HG03103 (cell line): ENCODE results near the gene CCDC68.
A peak's percentile ranks its signal among the peaks of the same experiment; 100 is the strongest.

Experiments
- ATAC-seq: cut with Tn5 transposase; IDR thresholded peaks from one replicate; pipeline ENCODE4 v1.9.1; 2021; ENCODE audit warnings: low read depth; ENCODE audit not compliant: unreplicated experiment

Gene CCDC68

DNA sequence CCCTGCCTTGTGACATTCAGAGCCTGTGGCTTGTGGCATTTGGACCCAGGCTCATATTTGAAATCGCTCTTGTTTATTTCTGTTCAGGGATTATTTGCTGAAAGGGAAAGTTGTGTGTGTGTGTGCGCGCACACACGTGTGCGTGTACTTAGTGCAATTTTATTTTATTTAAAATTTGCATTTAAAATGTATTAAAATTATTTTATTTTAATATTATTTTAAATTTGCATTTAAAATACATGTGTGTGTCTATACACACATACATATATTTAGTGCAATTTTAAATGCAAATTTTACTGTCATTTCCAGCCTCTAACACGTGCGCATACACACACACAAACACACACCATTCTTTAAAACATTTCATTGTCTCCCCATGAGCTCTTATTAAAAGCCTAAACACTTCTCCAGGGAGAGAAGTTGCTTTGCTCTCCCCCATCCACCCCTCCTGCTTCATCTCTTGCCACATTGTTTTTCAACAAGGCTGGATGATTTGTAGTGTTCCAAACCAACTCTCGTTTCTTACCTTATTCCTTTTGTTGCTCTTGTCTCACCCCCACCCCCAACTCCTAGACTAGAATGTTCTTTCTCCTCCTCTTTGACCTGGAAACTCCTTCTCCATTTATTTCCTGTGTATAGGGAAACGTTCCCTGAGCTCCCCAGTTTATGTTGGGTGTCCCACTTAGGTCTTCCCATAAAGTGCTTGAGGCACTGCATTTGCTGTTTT, 3.8 kb upstream of the CCDC68 start:
- ATAC-seq, result no peak

DNA sequence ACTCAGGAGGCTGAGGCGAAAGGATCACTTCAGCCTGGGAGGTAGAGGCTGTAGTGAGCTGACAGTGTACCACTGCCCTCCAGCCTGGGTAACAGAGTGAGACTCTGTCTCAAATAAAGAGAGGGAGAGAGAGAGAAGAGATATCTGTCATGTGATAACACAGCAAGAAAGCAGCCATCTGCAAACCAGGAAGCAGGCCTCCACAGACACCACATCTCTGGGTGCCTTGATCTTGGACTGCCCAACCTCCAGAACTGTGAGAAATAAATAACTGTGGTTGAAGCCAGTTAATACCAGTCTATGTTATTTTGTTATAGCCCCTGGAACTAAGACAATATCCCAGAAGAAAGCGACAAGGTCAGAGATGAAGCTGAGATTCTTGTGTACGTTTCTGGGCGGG, 2.6 kb upstream of the CCDC68 start:
- no peak for ATAC-seq

DNA sequence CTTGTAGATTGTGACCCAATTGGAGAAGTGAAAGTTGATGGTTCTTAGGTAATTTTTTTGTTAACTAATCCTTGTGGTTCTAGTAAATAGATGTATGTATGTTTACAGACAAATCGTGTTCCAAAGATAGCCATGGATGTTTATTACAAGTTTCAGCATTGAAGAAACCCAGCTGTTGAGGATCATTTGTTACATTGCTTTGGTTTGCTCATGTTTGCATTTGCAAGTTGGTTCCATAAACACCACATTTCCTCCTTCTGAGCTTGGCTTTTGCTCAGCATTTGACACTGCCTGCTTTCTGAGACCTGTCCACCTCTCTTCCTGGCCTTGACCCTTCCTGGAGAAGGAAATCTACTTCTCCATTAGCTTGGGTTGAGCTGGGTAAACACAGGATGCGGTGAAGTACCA, 1.8 kb upstream of the CCDC68 start:
- ATAC-seq, result no peak

DNA sequence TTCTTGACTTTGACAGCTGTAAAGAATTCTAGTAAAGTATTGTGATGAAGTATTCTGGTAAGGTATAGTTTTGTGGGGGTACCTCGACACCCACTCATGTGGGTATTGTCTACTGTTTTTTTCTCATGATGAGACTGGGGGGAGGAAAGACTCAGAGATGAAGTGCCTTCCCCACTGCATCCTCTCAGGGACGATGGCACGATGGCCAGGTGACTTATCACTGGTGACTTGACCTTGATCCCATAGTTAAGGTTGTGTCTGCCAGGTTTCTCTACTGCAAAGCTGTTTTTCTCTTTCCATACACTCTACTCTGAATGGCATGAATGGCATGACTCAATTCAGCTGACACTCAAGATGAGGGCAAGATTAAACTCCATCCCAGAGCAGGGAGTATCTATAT, 936 bp upstream of the CCDC68 start:
- no peak for ATAC-seq

DNA sequence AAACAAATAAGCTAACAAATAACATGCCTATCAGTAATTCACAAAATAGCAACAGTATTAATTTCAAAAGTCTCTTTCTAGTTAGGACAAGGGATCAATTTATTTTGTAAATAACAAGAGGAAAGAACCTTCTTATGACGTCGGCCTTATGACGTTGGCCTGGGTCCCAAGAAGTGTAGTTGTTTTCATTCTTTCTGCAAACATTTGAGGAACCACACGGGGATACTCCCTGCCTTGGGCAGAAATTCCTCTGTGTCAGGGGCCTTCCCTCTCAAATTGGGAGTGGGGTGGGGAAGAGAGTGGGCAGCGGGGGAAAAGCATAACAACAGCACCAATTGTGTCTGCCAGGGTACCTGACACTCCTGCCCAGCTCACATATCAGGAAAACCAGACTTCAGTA, 1.3 kb downstream of the CCDC68 start:
- no peak for ATAC-seq

DNA sequence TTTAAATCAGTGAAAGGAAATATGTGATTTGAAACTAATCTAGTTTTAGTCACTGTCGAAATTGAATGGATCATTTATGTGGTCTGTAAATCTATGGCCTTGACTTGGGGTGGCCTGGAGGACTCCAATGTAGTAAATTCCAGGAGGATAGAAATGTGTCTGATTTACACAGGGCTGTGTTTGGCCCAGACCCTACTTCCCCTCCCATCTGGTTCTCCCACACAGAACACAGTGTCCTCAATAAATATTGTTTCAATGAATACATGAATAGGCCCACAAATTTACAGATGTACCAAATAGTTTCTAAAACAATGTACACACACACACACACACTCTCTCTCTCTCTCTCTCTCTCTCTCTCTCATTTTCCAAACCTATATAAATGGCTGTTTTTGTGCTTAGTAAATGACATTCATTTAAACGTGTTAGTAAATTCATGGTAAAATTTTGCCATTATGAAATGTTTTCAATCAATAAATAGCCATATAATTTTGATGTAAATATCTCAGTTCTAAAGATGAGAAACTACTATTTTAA, 1.9 kb downstream of the CCDC68 start:
- no peak for ATAC-seq

DNA sequence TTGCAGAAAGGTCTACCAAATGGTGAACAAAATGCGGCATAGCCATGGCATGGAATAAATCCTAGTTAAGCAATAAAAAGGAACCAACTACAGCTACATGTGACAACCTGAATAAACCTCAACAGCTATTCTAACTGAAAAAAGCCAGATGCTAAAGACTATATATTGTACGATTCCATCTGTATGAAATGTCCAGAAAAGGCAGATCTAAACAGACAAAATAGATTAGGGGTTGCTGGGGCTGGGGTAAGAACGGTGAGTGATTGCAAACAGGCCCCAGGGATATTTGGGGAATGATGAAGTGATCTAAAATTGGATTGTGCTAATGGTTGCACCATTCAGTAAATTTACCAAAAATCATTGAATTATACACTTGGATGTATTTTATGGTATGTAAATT, 2.8 kb downstream of the CCDC68 start:
- ATAC-seq, result no peak

DNA sequence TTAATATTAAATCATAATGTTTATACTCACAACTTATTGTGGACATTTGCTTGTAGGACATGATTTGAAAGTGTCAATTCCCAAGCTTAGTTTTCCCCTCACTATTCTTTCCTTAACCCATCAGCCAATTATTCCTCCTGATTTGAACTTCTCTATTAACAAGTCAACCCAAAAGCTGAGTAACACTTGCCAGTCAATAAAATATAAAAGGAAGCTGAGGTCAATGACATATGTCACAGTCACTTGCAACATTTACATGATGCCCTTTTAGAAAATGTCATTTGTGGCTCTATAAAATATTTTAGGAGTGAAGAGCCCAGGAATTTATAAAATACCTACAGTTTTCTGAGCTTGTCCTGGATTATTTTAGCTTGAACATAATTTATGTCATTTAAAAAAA, 7.2 kb downstream of the CCDC68 start:
- ATAC-seq, result no peak

DNA sequence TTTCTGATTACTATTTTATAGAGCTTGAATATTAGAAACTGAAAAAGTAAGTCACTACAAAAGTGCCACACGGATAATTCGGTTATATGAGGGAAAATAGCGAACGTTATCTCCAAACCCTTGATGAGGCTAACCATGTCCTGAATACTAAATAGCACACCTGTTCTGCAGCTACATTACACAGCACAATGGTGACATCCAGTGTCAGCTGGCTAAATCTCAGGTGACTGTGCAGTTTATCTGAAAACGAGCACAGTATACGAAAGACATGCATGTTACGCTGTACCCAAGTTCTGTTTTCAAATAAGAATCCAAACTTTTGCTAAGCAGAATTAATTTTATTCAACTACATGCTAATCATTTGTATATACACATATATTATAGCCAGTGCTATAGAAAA, 9.0 kb downstream of the CCDC68 start:
- ATAC-seq, result no peak

DNA sequence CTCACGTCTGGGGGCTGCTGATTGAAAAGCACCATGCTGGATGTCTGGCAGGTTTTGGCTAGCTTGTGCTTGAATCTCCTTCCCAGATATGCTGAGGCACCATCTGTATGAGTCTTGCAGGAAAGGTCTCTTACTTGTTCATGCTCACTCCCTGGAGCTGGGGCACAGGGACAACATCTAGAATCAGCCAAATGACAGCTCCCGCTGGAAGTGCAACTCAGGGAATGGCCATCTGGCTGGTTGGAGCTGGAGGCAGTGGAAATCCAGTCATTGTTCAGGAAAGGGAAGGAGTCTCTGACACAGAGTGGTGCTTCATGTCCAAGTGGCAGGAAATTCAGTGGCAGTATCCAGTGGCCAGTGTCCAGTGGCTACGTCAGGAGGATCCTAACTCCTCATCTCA, 9.7 kb downstream of the CCDC68 start:
- ATAC-seq, result no peak

DNA sequence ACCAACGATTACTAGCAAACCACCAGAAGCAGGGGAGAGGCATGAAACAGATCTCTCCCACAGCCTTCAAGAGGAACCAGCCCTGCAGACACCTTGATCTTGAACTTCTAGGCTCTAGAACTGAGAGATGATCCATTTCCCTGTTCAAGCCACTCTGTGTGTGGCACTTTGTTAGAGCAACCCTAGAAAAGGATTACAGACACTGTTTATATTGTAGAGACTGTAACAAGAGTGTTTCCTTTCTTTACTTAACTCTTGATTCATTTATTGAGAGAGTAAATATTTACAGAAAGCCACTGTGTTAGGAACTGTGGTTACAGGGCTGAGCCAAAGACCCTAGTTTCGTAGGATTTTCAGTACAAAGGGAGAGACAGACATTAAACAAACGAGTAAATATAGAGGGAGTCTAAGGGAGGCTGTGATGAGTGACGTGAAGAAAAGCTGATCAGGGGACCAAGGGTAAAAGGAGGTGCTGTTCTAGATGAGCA, 10.9 kb downstream of the CCDC68 start:
- ATAC-seq, result no peak

DNA sequence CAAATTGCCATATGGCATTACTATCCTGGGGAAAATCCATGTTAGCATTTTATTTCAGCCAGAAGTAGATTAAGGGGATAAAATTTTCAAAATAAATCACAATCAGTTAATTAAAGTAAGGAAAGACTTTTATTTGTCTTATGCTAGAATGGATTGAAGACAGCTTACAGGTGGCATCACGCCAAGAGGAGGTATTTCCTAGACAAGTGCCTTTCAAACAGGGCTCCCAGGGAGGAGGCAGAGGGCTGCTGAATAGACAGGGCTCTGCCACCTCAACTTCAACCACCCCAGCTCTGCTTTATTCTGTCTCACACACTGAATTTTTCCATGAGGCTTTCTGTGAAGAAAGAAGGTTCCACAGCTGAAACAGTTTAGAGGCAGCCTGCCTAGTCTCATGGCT, 12.2 kb downstream of the CCDC68 start:
- ATAC-seq, result no peak

DNA sequence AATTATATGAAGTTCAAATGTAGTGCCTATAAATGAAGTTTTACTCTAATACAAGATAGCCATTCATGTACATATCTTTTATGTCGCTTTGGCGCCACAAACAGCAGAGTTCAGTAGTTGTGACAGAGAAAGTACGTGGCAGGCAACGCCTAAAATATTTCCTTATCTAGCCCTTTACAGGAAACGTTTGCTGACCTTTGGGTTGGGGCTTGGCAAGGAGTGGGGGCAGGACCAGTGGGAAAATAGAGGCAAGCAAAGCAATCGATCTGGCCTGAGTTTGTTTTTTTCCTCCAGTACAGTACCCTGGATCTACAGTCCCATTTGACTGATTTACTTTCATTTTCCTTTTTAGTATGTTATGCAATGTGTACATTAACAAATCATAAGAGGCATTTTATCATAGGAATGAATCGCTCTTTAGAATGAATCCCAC, 13.1 kb downstream of the CCDC68 start:
- peak; percentile 88 for ATAC-seq

DNA sequence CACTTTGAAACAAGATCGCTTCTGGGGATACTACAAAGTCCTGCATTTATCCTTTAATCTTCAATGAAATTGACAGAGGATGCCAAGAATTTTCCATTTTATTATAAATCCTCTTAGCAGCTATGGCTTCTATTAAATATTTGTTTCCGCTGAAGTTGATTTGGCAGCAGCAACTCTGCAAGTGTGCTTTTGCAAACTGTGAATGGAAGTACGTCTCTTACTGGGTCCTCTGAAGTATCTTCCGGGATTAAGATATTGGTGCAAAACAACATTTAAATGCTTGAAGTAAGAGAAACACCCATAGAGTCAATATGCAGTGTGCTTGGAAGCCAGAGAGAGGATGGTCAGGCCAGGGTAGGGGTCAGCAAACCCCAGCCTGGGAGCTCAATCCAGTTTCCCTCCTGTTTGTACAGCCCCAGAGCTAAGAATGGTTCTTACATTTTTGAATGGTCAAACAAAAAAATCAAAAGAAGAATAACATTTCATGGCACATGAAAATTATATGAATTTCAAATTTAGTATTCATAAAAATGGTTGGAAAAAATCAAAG, 13.6 kb downstream of the CCDC68 start:
- no peak for ATAC-seq

DNA sequence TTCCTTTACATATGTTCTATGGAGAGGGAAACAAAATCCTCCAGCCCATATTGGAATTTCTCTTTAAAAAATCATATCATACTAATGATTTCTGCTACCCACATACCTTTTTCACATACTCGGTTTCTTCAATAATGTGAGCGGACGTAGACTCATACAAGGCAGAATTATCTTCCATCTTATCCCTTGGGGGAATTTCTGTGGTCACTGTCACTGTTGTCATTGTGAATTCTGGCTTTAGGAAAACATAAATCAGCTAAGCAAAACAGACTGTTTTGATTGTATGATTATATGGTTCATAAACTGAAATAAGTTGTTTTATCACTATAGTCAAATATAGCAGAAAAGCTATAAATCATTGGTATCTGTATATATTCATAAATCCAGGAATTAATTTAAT, 16.7 kb downstream of the CCDC68 start:
- no peak for ATAC-seq

DNA sequence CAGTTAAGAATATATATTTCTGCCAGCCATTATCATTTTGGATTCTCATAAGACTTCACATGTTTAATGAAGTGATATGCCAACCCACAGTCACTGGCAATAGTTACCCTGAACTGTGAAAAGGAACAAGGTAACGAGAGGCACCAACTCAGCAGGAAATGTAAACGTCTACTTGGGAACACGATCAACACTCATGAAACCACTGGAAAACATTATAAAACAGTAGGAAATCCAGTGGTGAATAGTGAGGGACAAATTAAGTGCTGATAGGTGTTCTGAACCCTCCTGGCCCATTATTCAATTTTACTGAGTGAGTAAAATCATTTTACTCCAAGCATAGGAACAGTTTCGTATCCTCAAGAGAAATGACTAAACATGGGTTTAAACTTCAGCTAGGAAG, 17.1 kb downstream of the CCDC68 start:
- ATAC-seq, result no peak

DNA sequence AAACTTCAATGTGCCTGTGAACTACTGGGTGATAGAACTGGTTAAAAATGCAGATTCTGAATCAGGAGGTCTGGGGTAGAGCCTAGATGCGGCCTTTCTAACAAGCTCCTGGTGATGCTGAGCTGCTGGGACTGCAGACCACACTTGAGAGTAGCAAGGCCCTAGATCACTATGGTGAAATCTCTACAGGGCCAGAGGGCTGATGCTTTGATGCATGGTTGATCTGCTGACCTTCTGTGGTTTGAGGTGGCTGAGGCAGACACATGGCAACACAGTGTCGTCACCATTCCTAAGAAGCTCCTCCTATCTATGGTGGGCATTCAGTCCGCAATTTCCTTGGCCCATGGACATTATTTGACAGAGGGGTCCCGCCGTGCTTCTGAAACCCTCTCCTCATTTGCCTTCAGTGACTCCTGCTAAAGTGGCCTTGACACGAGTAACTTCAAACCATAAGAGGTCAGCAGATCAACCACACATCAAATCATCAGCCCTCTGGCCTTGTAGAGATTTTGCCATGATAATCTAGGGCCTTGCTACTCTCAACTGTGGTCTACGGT, 19.8 kb downstream of the CCDC68 start:
- no peak for ATAC-seq

DNA sequence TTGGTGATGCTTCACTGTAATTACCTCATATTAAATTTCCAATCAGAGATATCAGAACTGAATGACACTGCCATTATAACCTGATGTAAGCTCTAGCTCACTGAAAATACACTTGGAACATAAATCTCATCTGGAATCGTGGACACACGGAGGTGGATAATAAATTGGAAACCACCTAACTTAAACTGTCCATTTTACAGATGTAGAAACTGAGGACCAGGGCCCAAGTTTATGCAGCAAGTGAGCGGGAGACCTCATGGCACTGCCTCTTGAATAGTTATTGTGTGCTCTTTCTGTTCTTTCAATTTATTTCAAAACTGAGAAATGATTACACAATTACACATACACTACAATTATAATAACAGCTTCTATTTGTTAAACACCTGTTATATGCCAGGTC, 20.8 kb downstream of the CCDC68 start:
- no peak for ATAC-seq

DNA sequence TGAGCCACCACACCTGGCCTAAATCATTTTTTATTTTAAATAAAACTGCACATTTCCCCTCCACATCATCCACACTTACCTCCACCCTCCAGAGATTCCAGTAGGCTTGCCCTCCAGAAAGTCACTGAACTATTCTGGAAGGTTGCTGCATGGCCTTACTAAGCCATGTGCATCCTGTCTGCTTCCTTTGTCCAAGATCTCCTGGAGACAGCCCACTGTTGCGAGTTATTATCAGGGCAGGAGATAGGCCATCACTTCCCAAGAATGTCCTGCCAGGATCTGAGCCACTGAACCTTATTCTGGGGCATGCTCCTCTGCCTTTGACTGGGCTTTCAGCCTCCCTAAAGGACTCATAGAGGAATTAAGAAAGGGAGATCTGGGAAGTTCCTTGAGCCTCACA, 26.8 kb downstream of the CCDC68 start:
- ATAC-seq, result no peak

DNA sequence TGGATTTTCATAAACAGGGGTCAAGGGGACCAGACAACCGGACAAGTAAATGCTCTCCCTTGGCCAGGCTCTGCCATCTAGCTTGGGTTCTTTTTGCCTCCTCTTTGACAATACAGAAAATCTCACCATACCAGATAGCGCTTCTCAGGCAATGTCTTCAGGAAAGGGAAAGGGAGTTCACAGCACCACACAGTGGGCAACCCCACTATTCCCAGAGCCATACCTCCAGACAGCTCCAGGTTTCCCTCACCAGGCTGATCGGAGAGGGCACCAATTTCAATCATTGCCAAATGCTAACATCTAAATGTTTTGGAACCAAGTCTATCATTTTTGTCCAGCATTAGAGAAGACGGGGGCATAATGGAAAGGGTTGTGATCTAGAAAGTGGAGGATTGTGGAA, 28.1 kb downstream of the CCDC68 start:
- no peak for ATAC-seq

DNA sequence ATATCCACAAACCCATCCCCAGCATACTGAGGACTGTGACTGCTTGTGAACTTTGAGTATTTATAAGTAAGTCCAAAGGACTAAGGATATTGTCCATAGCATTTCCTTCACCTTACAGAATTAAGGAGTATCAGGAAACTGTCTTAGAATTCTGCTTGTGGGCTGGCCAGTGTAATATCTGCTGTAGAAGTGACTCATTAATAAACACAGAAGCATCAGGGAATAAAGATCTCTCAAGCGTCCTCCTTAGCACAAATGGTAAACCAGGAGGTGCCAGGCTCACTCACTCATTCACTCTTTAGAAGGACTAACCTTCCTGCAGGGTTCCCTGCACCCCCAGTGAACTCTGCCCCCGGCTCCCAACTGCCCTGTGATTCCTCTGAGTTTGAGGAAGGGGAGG, 31.0 kb downstream of the CCDC68 start:
- no peak for ATAC-seq
